ENCODE data around the gene JAG1. TPM values are rescaled to one million over a fixed set of nuclear protein-coding genes. Genes with fewer than 3 reads are reported as not detected.

JAG1 gene
- total and polyA plus RNA-seq, 2 donors from 2014 or later = 18.0 to 132 TPM

GRCh38 chr20:10651227-10651990, 22.4 kb downstream of the JAG1 start:
- Histone ChIP-seq H3K36me3 (ENCODE audit: control insufficient read depth in 2 of 3, insufficient read depth in 3 of 3, low read length in 3 of 3) (peaks cover 8 to 74% (median 23%) of the 10 kb centered on the region in 3 donors), H3K27me3 (ENCODE audit: control insufficient read depth, insufficient read depth, low read length) (no peaks in the 10 kb centered on the region), H3K4me1 (ENCODE audit: control insufficient read depth in 2 of 3, insufficient read depth in 2 of 3, low read depth in 1 of 3, low read length in 3 of 3) (peaks cover 12 to 15% (median 15%) of the 10 kb centered on the region in 3 donors), H3K9ac (ENCODE audit: low read length in 3 of 3) (no peak overlapping the region), H3K4me3 (ENCODE audit: low read length in 3 of 3) (no peak overlapping the region), H3K9me3 (ENCODE audit: control insufficient read depth in 2 of 3, insufficient read depth in 1 of 3, low read length in 3 of 3) (no peaks in the 10 kb centered on the region), H3K27ac (ENCODE audit: low read depth in 2 of 2, low read length in 2 of 2) (no peak overlapping the region)
- FAIRE-seq (no peak), DNase-seq (peak in 1 of 5 donors; percentile 72)
- TF ChIP-seq CTCF (IDR thresholded peaks at IDR 0.05; ENCODE audit: borderline replicate concordance, extremely low read depth, insufficient read depth) = no peak
- intact Hi-C loops (cut with DNase I) = no loop called here

GRCh38 chr20:10649797-10650160, 24.0 kb downstream of the JAG1 start:
- no peak overlapping the region for H3K27ac ChIP-seq (ENCODE audit: low read depth in 2 of 2, low read length in 2 of 2)
- no peak overlapping the region for H3K4me3 ChIP-seq (ENCODE audit: low read length in 3 of 3)
- H3K4me1 ChIP-seq (ENCODE audit: control insufficient read depth in 2 of 3, insufficient read depth in 2 of 3, low read depth in 1 of 3, low read length in 3 of 3) = peaks cover 10% of the 10 kb centered on the region in 3 donors
- intact Hi-C loops (cut with DNase I) = no loop called here
- H3K36me3 ChIP-seq (ENCODE audit: control insufficient read depth in 2 of 3, insufficient read depth in 3 of 3, low read length in 3 of 3) = peaks cover 11 to 75% (median 25%) of the 10 kb centered on the region in 3 donors
- no peaks in the 10 kb centered on the region for H3K27me3 ChIP-seq (ENCODE audit: control insufficient read depth, insufficient read depth, low read length)
- H3K9me3 ChIP-seq (ENCODE audit: control insufficient read depth in 2 of 3, insufficient read depth in 1 of 3, low read length in 3 of 3) = no peaks in the 10 kb centered on the region
- DNase-seq (peak in 1 of 5 donors; percentile 49), FAIRE-seq (no peak)
- no peak for TF ChIP-seq CTCF (IDR thresholded peaks at IDR 0.05; ENCODE audit: borderline replicate concordance, extremely low read depth, insufficient read depth)
- H3K9ac ChIP-seq (ENCODE audit: low read length in 3 of 3) = no peak overlapping the region

GRCh38 chr20:10649080-10649796, 24.6 kb downstream of the JAG1 start:
- no peak overlapping the region for H3K9ac ChIP-seq (ENCODE audit: low read length in 3 of 3)
- H3K36me3 ChIP-seq (ENCODE audit: control insufficient read depth in 2 of 3, insufficient read depth in 3 of 3, low read length in 3 of 3) = peaks cover 12 to 74% (median 29%) of the 10 kb centered on the region in 3 donors
- H3K4me3 ChIP-seq (ENCODE audit: low read length in 3 of 3) = no peak overlapping the region
- intact Hi-C loops (cut with DNase I) = no loop called here
- TF ChIP-seq CTCF (IDR thresholded peaks at IDR 0.05; ENCODE audit: borderline replicate concordance, extremely low read depth, insufficient read depth) = no peak
- FAIRE-seq = no peak
- DNase-seq = no peak
- H3K4me1 ChIP-seq (ENCODE audit: control insufficient read depth in 2 of 3, insufficient read depth in 2 of 3, low read depth in 1 of 3, low read length in 3 of 3) = peaks cover 5 to 7% (median 6%) of the 10 kb centered on the region in 3 donors
- no peaks in the 10 kb centered on the region for H3K9me3 ChIP-seq (ENCODE audit: control insufficient read depth in 2 of 3, insufficient read depth in 1 of 3, low read length in 3 of 3)
- no peak overlapping the region for H3K27ac ChIP-seq (ENCODE audit: low read depth in 2 of 2, low read length in 2 of 2)
- H3K27me3 ChIP-seq (ENCODE audit: control insufficient read depth, insufficient read depth, low read length) = no peaks in the 10 kb centered on the region
